ENCODE data around the gene HPSE2.
"Not testable (repeated sequence)": the region's sequence is repeated elsewhere in the genome, so short reads cannot be mapped to it uniquely, and the experiment has no call there.

HPSE2 gene

DNA sequence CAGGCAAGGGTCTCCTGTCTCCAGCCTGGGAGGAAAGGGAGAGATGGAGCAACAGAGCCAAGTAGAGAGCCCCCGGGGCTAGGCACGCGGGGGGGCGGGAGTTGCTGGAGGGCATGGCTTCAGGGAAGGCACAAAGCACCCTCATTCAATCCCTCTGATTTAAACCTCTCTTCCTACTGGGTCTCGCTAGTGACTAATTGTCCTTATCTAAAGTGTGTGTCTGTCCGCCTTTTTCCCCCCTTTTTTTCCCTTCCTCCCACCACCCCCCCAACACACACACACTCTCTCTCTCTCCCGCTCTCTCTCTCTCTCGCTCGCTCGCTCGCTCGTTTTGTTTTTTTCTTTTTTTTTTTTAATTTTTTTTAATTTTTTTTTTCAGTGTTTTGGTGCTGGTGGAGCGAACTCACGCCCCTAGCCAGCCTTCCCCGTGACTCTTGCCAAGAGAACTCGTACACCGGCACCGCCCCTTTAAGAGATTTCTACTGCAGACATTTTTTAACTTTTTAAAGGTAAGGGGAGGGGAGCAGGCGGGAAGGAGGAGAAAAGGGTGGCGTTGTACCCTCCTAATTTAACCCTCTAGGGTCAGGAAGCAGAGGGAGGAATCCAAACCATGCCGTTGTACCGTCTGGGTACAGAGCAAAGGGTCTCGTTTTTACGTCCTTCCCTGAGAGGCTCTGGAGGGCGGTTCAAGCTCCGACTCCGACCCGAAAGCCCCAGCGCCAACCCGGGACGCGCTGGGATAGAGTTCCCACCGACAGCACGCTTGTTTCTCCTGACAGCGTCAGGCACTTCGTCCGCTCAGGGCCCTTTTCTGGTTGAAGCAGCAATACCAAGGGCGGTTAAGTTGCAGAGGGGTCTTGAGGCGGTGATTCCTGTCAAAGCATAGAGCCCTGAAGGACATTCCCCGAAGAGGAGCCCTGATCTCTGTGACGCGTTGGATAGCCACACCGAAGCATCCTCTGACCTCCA lies at the start of gene HPSE2:
Gene HPSE2, minus strand, starts transcription at position 195 of the 969 bp plus-strand sequence.
- no peak for DNase-seq

GRCh38 chr10:99280472-99280871 lies 44.8 kb upstream of the HPSE2 start:
- DNase-seq = no peak

- DNase-seq = no peak
These were observed 44.0 kb upstream of the HPSE2 start for GRCh38 chr10:99279626-99280111.

DNA sequence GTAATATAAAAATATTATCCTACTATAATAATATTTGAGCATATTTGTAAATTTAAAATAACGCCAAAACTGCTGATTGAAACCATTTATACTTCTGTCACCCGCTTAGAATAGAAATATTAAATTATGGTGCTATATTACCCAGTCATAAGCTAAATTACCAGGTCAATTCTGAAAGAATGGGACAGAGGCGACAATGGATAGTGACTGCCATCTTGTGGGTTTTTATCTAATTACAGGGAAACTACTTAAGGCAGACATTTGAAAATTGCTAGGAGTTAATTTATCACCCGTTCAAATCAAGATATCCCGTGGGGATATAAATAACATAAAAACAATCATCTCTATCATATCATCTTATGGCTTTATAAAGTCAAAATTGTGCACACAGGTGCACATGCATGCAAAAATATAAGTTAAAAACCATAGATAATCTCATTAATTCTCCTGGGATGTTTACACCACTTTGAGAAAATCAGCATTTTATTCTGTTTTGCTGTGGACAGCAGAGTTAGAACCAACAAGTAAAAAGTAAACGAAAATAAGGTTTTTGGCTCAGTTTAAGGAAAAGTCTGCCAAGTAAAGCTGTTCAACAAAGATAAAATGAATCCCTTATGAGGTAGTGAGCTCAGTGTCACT lies 41.3 kb upstream of the HPSE2 start:
- DNase-seq = peak in 1 of 2 experiments; percentile 23

- DNase-seq = peak; percentile 6 to 34
These were observed 30.7 kb upstream of the HPSE2 start for GRCh38 chr10:99266383-99266782.

DNA sequence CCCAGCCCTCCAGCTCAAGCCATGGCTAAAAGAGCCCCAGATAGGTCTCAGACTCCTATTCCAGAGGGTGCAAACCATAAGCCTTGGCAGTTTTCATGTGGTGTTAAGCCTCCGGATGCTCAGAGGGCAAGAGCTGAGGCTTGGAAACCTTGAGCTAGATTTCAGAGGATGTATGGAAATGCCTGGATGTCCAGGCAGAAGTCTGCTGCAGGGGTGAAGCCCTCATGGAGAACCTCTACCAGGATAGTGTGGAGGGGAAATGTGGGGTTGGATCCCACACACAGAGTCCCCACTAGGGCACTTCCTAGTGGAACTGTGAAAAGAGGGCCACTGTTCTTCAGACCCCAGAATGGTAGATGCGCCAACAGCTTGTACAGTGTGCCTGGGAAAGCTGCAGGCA lies 13.2 kb upstream of the HPSE2 start:
- DNase-seq = no peak

- DNase-seq = not testable (repeated sequence)
These were observed 12.2 kb upstream of the HPSE2 start for GRCh38 chr10:99247893-99248292.

DNA sequence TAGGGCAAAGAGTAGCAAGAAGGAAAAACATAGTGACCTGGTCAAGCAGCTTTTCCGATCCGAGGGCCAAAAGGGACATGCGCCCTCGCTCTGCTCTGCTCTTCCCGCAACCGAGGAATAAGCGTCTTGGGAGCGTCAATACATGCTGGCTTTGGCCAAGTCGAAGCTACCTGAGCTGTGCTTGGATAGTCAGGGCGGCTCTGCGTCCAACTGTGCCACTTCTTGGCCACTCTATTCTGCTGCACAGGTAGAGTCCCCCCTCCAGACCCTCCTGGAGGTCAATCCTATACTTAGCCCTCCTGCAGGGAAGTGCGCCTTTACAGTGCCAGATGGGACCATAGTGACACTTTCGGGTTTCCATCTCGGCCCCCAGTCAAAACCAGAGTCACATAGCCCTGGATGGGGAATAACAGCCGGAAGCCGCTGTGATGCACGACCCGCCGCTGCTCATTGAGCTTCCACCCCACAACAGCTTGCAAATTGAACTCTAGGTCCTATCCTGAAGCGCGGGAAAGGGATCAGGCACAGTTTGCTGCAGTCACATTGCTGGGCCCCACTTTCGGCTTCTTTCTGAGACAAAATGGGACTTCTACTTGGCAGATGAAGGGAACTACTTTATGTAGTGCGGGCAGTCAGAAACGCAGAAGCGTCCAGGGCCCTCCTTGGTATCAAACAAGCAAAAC lies 1.1 kb upstream of the HPSE2 start:
- DNase-seq = no peak

DNA sequence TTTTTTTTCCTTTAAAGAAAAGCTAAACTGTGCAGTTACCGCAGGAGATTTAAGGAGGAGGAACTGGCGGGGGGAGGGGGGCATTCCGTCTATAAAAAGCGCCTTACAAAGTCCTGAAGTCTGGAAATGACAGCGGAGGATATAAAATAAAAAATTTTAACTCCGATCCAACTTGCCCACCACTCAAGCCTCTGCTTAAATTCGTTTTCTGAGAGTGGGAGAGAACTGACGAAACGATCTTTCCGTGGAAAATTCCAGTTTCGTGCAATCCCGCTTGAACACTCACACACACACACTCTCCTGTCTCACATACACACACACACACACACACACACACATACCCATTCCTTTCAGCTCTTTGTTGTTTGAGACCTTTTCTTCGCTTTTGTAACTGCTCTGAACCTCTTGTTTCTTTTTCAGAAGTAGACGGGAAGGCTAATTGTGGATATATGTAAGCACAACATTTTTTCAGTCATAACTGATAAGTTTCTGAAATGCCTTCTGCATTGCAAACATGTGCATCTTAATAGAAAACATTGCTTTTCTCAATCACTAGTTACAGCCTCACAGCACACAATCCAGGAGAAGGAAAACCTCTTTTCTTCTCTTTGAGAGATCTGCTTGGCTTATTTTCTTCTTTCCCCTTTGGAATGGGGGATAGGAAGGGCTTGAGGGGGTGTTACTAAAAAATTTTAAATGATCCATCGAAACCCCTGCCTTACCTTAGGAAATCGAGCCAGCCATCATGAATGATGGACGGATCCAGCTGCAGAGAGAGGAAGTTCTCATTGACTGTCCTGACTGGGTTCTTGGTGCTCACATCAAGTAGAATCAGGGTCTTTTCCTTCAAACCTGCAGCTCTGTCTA lies 628 bp downstream of the HPSE2 start:
- DNase-seq = no peak

GRCh38 chr10:99234041-99234790 lies 1.4 kb downstream of the HPSE2 start:
- DNase-seq = peak in 1 of 2 experiments; percentile 28

DNA sequence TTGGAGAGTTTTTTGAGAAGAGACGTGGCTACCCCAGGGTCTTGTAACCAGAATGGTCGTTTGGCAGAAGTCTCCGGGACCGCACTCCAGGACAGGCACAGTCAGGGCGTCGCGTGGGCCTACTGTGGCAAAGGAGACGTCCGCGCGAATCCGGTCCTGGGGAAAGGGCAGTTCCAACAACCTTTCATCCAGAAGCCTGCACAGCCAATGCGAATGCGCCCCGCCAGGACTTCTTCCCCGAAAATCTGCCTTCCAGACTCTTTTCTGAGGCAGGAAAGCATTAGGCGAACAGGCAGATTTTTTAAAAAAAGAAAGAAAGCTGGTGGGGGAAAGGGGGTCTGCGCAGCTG lies 2.0 kb downstream of the HPSE2 start:
- DNase-seq = no peak

DNA sequence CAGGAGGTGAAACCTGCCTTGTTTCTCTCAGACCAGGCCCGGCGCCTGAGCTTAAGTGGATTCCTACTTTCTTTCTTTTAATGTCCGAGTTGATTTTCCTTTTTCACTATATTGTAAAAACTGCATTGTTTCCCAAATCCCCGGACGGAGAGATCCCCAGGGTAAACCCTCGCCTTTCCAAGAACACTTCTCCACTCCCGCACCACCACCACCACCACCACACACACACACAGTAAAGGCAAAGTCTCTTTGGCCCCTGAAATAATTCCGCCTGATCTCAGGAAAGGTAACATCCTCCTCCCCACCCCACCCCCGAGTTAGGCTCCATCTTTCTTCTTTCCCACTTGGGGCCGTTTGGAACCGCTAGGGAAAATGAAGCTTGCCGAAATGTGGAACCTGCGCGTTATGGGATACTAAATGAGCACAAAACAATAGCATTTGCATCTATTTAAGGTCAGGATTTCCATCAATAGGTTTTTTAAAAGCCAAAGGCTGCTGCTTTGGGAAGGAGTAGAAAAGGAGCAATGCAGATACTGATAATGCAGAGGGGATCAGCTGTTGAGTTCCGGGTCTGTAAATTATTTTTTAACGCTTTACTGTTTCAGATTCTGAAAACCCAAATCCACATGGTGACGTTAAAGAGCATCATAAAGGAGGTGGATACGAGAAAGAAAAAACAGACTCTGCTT lies 2.5 kb downstream of the HPSE2 start:
- DNase-seq = no peak

GRCh38 chr10:99232360-99232999 lies 3.2 kb downstream of the HPSE2 start:
- peak in 1 of 2 experiments; percentile 14 for DNase-seq

DNA sequence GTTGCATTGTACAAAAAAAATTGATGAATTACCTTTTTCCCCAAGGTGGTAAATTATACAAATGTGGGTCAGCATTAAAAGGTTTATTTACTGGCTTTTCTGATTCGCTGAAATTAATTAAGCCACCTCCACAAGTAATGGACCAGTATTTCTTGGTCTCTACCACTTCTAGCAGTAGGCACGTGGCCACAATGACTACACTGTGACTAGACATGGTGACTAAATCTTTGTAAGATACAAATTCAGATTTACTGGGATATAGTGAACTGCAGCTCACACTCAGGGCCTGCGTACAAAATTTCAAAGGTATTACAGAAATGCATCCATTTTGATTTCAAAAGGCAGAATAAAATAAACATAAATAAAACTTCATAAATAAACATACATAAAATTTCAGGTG lies 10.9 kb downstream of the HPSE2 start:
- no peak for DNase-seq

DNA sequence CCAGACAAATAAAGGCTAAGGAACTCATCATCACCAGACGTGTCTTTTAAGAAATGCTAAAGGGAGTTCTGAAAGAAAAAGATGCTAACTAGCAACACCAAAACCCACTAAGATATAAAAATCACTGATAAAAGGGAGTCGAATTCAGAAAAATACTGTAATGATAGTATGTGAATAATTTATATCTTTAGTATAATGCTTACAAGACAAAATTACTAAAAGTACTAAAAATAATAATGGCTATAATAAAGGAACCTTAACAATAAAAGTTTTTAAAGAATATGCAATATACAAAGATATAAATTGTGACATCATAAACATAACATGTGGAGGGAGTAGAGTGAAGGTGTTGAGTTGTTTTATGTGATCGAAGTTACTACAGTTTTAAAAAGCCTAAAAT lies 28.3 kb downstream of the HPSE2 start:
- DNase-seq = no peak

DNA sequence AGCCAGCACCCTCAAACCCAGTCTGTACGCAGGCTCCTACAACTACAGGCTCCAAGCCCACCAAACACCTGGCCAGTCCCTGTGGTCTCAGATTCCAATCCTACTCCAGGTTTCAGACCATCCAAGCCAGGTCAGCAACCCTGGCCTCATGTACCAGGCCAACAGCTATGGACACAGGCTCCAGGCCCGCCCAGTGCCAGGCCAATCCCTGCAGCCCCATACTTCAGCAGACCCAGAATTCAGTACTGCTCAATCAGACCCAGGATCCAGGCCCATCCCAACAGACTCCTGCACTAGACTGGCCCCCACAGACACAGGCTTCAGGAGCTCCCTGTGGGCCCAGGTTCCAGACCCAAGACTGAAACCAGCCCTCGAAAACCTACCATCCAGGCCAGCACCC lies 32.3 kb downstream of the HPSE2 start:
- DNase-seq = no peak

- no peak for DNase-seq
These were observed 62.7 kb downstream of the HPSE2 start for GRCh38 chr10:99172950-99173349.

GRCh38 chr10:99172128-99172738 lies 63.4 kb downstream of the HPSE2 start:
- peak; percentile 1 to 37 for DNase-seq

- no peak for DNase-seq
These were observed 65.5 kb downstream of the HPSE2 start for GRCh38 chr10:99170116-99170675.

DNA sequence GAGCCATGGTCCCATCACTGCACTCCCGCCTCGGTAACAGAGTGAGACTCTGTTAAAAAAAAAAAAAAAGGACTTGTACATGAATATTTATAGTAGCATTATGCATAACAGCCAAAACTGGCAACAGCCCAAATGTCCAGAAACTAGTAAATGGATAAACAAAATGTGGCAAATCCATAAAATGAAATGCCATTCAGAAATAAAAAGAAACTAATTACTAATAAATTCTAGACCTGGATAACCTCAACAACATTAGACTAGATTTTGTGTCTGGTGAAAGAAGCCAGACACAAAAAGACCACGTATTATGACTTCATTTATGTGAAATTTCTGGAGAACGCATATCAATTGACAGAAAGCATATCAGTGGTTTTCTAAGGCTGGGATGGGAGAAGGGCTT lies 74.5 kb downstream of the HPSE2 start:
- DNase-seq = no peak

Data from NCI-H524 (cell line).